ENCODE results near the gene ZCWPW1.
"Not testable (repeated sequence)": the region's sequence is repeated elsewhere in the genome, so short reads cannot be mapped to it uniquely, and the experiment has no call there.

ZCWPW1 gene

GRCh38 chr7:100357131-100357561, 71.4 kb downstream of the ZCWPW1 start:
- DNase-seq (ENCODE audit: low read depth in 2 of 3, low spot score in 1 of 3) = no peak

- DNase-seq (ENCODE audit: low read depth in 2 of 3, low spot score in 1 of 3) = no peak
These were observed 72.0 kb downstream of the ZCWPW1 start for GRCh38 chr7:100356416-100357068.

GRCh38 chr7:100353685-100354330, 74.7 kb downstream of the ZCWPW1 start:
- no peak for DNase-seq (ENCODE audit: low read depth in 2 of 3, low spot score in 1 of 3)

DNA sequence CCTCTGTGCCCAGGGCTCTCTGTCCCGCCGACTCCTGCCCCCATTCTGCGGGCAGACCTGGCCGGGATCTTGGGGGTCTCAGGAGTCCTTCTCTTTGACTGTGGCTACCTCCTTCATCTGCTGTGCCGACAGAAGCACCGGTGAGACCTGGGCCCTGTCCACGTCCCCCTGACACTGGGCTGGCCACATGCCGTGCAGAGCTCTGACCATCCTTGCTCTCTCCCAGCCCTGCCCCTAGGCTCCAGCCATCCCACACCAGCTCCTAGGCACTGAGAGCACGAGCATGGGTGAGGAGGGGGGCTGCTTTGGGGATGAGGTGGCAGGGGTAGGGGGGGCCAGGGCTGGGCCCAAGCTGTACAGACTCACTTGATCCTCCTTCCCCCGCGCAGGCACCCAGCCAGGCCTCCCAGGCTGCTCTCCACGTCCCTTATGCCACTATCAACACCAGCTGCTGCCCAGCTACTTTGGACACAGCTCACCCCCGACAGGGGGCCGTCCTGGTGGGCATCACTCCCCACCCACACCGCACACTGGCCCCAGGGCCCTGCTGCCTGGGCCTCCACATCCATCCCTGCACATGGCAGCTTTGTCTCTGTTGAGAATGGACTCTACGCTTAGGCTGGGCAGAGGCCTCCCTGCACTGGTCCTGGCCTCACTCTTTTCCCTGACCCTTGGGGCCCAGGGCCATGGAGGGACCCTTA, 75.4 kb downstream of the ZCWPW1 start:
- DNase-seq (ENCODE audit: low read depth in 2 of 3, low spot score in 1 of 3) = no peak

DNA sequence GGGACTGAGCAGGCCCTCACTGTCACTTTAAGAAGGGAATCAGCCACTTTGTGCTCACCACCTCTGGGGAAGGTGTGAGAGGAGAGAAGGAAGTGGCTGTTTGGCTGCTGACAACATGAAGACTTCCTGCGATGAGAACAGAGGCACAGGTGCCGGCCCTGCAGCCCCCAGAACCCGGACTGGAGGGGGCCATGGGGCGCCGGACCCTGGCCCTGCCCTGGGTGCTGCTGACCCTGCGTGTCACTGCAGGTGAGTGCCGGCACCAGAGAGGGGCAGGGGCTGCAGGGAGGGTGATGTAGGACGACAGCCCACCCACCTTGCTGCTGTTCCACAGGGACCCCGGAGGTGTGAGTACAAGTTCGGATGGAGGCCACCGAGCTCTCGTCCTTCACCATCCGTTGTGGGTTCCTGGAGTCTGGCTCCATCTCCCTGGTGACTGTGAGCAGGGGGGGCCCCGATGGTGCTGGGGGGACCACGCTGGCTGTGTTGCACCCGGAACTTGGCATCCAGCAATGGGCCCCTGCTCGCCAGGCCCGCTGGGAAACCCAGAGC, 76.2 kb downstream of the ZCWPW1 start:
- DNase-seq (ENCODE audit: low read depth in 2 of 3, low spot score in 1 of 3) = not testable (repeated sequence)

DNA sequence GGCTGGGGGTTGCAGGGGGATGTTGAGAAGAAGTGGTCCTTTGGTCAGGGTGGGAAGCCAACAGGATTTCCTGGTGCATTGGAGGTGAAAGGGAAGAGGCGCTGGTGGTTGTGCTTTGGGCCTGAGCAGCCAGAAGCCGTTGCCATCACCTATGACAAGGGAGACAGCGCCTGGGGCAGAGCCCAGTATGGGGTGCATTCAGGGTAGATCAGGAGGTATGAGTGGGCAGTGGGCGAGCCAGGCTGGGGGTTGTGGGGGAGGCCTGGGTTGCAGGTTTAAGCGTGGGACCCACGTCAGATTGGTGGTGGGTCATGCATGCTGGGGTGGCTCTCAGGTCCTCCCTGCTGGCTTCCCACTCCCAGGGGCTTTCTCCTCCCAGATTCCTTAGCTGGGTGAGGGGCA, 76.8 kb downstream of the ZCWPW1 start:
- DNase-seq (ENCODE audit: low read depth in 2 of 3, low spot score in 1 of 3) = no peak
